ENCODE measurements around the gene AR.

The AR gene, protein sequence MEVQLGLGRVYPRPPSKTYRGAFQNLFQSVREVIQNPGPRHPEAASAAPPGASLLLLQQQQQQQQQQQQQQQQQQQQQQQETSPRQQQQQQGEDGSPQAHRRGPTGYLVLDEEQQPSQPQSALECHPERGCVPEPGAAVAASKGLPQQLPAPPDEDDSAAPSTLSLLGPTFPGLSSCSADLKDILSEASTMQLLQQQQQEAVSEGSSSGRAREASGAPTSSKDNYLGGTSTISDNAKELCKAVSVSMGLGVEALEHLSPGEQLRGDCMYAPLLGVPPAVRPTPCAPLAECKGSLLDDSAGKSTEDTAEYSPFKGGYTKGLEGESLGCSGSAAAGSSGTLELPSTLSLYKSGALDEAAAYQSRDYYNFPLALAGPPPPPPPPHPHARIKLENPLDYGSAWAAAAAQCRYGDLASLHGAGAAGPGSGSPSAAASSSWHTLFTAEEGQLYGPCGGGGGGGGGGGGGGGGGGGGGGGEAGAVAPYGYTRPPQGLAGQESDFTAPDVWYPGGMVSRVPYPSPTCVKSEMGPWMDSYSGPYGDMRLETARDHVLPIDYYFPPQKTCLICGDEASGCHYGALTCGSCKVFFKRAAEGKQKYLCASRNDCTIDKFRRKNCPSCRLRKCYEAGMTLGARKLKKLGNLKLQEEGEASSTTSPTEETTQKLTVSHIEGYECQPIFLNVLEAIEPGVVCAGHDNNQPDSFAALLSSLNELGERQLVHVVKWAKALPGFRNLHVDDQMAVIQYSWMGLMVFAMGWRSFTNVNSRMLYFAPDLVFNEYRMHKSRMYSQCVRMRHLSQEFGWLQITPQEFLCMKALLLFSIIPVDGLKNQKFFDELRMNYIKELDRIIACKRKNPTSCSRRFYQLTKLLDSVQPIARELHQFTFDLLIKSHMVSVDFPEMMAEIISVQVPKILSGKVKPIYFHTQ

DNA sequence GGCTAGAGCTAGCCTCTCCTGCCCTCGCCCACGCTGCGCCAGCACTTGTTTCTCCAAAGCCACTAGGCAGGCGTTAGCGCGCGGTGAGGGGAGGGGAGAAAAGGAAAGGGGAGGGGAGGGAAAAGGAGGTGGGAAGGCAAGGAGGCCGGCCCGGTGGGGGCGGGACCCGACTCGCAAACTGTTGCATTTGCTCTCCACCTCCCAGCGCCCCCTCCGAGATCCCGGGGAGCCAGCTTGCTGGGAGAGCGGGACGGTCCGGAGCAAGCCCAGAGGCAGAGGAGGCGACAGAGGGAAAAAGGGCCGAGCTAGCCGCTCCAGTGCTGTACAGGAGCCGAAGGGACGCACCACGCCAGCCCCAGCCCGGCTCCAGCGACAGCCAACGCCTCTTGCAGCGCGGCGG is at the start of gene AR:
TSS of gene AR (plus strand) at position 204 of the 400 bp plus-strand sequence. CDS start 1,126 bp downstream, outside the sequence.
- peak; percentile 8 for DNase-seq

DNA sequence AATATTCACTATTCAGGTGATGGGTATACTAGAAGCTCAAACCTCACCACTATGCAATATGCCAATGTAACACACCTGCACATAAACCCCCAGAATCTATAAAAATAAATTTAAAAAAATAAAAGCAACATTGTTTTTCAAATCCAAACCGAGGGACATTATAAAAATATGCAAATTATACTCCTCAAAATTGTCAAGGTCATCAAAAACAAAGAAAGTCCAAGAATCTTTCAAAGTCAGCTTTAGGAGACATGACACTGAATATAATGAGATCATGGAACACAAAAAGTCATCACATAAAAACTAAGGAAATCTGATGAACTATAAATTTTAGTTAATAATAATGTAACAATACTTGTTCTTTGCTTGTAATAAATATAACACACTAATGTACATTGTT is 43.2 kb upstream of the AR start:
- DNase-seq, result no peak

DNA sequence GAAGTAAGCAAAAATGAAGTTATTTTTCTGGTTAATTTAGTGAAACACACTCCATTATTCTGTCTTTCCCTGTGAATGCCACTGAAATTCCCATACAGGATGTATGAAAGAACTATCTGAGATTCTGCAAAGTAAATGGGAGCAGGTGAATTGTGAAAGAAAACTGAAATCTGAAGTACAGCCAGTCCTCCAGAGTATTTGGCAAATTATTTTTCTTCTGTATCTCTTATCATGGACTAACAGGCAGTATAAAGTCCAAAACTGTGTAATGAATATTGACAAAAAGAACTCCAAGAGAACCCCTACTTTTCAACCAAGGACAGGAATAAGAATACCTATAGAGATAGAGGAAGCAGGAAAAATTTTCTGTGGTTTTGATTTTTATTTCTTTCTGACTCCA is 40.8 kb upstream of the AR start:
- no peak for DNase-seq

DNA sequence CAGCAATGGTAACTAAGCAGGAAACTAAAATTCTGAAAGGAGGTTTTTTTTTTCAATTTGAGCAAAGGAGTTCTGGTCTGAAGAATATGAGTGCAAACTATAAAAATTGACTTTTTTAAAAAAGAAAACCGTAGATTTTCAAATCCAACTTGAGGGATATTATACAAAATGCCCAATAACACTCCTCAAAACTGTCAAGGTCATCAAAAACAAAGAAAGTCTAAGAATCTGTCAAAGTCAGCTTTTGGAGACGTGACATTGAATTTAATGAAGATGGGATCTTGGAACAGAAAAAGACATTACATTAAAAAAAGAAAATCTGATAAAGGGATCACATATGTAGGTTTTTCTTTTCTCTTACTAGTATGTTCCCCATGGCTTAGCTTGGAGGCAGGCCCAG is 40.4 kb upstream of the AR start:
- DNase-seq, result no peak

DNA sequence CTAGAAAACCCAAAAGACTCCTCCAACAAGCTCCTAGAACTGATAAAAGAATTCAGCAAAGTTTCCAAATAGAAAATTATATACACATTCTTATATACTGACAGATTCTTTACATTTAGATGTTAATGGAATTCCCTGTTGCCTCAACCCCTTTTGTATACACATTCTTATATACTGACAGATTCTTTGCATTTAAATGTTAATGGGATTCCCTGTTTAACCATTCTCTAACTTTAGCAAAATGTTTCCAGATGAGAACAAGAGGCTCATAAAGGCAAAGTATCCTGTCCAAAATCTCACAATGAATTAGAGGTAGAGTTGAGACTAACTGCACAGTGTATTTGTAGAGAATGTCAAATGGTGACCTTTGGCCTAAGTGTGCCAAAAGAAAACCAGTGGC is 23.1 kb upstream of the AR start:
- DNase-seq, result no peak

DNA sequence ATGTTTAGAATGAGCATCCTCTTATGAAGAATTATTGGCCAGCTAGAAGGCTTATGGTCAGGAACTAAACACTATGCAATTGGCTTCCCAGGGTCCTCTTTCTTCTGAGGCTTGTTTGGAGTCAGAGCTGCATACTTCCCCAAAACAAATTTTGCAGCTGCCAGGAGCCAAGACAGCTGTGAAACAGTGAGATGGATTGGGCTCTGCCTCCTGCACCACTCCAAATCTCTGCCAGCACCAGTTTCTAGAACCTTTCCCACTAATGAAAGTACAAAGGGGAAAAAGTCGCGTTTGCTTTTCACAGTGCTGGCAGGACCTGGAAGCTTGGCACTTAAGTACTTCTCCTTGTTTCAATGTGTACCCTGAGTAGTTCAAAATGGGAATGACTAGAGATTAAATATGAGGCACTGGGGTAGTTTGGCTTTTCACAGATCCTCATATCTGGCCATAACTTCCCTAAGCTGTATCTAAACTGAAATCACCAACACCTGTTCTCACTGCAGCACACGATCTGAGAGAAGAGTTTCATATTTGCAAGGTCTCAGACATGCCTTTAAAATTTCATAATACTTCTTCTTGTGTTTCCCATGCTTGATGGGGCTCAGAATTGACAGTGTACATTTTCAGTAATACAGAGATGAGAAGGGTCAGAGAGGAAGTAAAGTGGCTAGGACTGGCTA is 20.7 kb upstream of the AR start:
- DNase-seq, result no peak

DNA sequence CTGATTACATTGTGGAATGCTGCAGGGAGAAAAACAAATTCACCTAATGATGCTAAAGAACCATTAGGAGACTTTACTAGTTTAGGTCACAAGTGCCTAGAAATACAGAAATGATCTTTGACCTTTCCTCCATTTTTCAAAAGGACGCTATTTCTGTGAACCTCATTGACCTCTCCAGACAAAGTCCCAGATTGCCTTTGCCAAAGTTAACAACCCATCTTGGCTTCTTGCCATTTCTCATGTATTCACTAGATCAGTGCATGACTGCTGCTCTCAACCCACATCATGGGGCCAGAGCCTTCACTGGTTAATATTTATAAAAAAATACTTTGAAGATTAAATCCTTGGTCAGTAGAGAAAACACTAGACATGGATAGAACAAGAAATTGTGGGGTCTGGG is 19.9 kb upstream of the AR start:
- no peak for DNase-seq

DNA sequence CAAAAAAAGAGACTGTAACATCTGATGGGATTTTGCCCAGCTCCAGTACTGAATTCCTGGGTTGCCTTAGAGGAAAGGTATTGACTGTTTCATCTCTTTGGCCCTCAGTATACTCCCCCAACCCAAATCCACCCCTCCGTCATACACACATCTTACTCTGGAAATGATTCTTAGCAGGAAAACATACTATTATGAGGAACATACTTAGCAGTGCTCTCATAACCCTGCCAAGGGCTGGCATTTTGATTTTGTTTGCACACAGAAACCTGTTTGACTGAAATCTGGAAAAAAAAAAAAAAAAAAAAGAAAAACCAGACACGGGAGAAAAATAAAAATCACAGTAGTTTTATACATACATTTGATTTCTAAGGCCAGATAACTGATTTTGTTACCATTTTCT is 19.4 kb upstream of the AR start:
- DNase-seq, result no peak

DNA sequence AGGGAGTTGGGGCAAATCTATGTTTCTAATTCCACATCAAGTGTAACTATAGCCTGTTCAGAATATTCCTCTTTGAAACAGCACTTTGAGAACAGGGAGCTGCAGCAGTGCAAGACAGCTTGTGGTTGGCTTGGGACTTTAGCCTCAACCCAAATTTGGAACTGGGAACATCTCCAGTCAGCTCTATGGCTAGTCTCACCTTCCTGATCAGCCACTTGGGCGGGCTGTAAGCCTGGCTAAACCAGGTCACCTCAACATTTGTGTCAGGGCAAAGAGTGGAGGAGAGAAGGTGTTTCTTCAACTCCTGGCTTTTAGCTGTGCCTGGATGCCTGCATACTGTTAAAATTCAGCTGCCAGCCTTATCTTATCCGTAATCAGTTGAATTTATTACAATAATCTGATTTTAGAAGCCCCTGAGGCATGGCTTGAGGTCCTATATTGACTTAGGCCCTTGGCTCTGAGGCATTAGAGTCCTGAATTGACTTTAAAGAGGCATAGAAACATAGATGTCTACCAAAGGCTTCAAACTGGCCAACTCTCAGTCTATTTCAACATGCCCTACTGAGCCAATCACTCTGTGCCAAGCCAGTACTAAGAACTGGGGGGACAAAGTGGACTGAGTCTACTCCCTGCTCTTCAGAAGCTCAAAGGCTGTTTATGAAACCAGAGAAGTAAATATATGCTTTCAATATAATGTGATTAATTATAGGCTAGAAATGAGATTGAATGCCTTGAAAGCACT is 18.7 kb upstream of the AR start:
- no peak for DNase-seq

DNA sequence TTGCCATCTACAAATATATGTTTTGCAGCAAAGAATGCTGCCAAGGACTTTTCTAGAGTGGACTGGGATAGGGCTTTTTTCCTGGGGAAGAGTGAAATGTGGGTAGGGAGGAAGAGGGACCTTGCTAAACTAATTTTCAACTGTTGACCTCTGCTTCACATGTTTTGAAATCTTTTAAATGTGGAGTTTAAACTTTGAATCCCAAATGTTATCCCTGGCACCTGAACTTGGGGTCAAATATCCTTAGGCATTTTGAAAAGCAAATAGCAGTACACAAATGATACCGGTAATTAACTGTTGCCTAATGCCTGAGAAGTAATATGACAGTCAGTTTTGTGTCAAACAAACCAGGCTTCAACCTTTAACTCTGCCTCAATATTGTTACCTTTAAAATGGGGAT is 7.3 kb upstream of the AR start:
- DNase-seq, result no peak

DNA sequence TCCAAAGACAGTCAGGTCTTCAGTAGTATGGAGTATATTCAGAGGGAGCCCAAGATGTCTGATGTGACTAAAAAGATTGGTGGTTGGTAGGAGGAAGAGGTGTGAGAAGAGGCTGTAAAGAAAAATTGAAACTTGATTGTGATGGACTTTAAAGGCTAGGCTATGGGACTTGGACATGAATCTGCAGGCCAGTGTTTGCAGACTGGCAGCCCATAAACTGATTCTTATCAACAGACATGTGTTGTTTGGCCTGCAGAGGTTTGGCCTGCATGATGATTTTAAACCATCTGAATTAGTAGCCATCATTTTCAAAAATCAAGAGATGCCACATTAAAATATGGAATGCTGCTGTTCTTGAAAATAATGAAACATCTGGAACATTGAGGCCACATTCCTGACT is 5.4 kb upstream of the AR start:
- no peak for DNase-seq

DNA sequence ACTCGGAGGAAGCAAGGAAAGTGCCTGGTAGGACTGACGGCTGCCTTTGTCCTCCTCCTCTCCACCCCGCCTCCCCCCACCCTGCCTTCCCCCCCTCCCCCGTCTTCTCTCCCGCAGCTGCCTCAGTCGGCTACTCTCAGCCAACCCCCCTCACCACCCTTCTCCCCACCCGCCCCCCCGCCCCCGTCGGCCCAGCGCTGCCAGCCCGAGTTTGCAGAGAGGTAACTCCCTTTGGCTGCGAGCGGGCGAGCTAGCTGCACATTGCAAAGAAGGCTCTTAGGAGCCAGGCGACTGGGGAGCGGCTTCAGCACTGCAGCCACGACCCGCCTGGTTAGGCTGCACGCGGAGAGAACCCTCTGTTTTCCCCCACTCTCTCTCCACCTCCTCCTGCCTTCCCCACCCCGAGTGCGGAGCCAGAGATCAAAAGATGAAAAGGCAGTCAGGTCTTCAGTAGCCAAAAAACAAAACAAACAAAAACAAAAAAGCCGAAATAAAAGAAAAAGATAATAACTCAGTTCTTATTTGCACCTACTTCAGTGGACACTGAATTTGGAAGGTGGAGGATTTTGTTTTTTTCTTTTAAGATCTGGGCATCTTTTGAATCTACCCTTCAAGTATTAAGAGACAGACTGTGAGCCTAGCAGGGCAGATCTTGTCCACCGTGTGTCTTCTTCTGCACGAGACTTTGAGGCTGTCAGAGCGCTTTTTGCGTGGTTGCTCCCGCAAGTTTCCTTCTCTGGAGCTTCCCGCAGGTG is 637 bp downstream of the AR start:
- DNase-seq, result peak; percentile 2

DNA sequence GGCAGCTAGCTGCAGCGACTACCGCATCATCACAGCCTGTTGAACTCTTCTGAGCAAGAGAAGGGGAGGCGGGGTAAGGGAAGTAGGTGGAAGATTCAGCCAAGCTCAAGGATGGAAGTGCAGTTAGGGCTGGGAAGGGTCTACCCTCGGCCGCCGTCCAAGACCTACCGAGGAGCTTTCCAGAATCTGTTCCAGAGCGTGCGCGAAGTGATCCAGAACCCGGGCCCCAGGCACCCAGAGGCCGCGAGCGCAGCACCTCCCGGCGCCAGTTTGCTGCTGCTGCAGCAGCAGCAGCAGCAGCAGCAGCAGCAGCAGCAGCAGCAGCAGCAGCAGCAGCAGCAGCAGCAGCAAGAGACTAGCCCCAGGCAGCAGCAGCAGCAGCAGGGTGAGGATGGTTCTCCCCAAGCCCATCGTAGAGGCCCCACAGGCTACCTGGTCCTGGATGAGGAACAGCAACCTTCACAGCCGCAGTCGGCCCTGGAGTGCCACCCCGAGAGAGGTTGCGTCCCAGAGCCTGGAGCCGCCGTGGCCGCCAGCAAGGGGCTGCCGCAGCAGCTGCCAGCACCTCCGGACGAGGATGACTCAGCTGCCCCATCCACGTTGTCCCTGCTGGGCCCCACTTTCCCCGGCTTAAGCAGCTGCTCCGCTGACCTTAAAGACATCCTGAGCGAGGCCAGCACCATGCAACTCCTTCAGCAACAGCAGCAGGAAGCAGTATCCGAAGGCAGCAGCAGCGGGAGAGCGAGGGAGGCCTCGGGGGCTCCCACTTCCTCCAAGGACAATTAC is 1.4 kb downstream of the AR start:
- peak; percentile 15 for DNase-seq

DNA sequence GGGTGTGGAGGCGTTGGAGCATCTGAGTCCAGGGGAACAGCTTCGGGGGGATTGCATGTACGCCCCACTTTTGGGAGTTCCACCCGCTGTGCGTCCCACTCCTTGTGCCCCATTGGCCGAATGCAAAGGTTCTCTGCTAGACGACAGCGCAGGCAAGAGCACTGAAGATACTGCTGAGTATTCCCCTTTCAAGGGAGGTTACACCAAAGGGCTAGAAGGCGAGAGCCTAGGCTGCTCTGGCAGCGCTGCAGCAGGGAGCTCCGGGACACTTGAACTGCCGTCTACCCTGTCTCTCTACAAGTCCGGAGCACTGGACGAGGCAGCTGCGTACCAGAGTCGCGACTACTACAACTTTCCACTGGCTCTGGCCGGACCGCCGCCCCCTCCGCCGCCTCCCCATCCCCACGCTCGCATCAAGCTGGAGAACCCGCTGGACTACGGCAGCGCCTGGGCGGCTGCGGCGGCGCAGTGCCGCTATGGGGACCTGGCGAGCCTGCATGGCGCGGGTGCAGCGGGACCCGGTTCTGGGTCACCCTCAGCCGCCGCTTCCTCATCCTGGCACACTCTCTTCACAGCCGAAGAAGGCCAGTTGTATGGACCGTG is 2.2 kb downstream of the AR start:
- DNase-seq, result peak; percentile 2

DNA sequence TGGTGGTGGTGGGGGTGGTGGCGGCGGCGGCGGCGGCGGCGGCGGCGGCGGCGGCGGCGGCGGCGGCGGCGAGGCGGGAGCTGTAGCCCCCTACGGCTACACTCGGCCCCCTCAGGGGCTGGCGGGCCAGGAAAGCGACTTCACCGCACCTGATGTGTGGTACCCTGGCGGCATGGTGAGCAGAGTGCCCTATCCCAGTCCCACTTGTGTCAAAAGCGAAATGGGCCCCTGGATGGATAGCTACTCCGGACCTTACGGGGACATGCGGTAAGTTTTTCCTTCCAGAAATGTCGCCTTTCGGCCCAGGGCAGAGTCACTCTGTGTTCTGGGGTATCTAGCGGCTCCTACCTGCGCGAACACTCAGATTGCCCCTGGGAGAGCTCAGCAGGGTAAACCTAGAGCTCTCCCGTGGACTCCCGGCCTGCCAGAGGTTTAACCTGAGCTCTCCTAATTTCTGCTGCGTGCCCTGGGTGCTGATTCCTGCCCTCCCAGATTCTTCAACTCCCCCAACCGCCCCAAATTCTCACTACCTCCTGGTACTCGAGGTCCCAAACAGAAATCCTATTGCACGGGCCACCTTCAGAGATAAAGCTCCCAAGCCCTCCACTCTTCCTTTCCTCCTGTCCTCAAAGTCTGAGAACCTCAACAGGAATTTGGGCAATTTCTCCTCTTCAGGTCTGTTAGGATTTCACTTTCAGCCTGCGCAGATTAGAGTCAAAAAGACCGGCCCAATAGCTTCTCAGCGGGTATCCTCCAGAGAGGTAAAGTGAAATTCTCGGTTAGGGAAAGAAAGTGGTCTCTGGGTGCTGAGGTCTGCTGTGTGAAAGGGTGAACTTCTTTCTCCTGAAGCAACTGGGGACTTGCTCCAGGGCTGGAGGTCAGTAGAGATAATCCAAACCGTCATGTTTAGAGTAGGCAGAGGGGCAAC is 2.9 kb downstream of the AR start:
- DNase-seq, result no peak

DNA sequence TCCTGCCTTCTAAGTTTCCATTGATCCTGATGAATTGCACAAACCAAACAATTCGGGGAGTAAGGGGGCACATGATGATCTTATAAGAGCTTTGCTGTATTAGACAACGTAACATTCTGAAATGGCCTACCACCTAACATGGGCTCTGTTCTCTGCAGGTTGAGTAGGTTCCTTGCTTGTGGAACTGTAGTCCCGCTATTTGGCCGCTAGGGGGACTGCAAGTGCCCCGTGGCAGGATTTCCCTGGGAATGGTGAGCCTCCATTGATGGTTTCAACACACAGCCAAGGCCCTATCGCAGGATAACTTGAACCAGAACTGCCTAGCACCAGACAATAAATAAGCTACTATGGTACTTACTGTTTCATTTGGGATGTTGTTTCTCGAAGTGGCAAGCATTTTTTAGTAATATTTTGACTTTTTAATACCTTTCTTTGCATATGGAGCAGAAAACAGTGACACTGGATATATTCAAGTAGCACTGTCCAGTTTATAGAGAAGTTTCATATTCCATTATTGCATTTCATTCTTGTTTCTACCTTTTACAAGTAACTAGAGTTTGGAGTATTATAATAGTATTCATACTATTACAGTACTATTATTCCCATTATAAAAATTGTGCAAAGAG is 11.9 kb downstream of the AR start:
- peak; percentile 2 for DNase-seq

DNA sequence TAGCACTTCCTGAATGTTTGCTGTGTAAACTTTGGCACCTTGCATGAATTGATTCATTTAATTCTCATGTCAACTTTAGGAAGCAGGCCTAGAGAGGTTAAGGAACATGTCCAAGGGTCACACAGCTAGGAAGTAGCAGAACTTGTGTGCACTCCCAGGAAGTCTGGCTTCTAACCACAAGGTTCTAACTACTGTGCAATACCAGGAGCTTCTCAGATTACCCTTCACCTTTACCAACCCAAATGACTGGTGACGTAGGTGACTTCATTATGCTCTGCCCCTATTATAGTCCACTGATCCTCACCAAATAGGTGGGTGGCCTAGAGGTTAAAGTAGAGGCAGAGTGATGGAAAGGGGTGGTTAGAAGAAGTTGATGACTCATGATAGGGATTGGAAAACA is 14.4 kb downstream of the AR start:
- DNase-seq, result no peak

DNA sequence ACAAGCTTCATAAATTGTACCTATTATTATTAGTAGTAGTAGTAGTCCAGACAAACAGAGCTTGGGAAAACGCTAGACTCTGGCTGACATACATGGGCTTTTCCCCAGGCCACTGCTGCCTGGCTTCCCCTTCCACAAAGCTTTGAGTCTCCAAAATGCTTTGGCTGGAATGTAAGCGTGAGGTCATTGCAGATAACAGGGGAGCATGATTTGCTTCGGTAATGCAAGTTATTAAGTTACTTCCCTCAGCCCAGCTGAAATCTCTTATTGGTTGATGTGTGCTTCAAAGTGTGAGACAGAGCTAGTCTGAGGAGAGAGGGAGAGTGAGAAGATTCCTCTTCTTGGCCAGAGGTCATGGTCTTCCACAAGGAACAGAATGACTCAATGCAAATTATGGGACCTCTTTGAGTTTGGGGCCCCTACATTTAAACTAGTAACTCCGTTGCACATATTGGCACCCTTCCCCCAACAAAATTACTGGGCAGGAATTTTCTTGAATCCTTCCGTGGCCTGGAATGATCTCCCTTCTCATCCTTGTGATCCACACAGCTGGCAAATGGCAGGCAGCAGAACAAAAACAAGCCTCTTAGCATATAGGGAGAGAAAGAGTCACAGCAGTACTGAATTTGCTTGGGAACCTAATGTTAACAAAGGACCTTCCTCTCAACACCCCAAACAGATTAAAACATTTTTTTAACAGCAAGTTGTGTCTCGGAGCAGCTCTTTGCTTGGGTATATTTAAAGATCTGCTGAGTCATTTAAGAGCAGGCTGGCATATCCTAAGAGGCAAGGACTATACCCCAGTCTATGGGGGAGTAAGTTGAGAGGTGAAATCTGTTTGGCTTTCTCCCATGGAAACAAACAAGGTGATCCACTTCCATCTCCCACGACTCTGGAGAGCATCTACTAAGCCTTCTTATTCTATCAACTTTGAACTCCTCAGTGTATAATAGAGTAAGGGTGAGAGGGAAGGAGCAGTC is 19.9 kb downstream of the AR start:
- DNase-seq, result no peak

All from stimulated activated CD4-positive, alpha-beta T cell treated with anti-CD3 and anti-CD28 coated beads, Interleukin-15, amount 100 ng/mL, for 24 hours (primary cell).